Panc1 (cell line): Measurements from ENCODE around the gene ZDHHC14. TPM values are rescaled to one million over a fixed set of nuclear protein-coding genes. Genes with fewer than 3 reads are reported as not detected.

Experiments
- ATAC-seq: fragments of 200-7000 bp; cut with Tn5 transposase; 2 replicates; pipeline ENCODE4 v1.9.1; 2020; ENCODE audit warnings: mild to moderate bottlenecking, moderate library complexity
- BruUV-seq: library from RNA; stranded (reverse); fragments of 400-500 nt; replicated peaks from 2 replicates; lab custom pipeline; 2021; lab: Mats Ljungman, UMichigan
- CTCF ChIA-PET: fragments of 300-600 bp; sonication (Branson Sonifier 250); formaldehyde crosslinking; loops from one replicate; lab custom pipeline; 2022; ENCODE audit warnings: antibody characterized with exemption; lab: Charles Lee
- POLR2A ChIA-PET: fragments of 300-600 bp; sonication (Branson Sonifier 250); formaldehyde crosslinking; loops from one replicate; lab custom pipeline; 2022; ENCODE audit warnings: antibody characterized with exemption; lab: Charles Lee
- DNase-seq: peaks from one replicate; pipeline ENCODE4 v3.0.0-alpha.2; 2010; ENCODE audit warnings: low read depth, low spot score
- H3K27ac ChIP-seq: 2 replicates; pipeline ENCODE4 v1.5.1; 2011; ENCODE audit warnings: mild to moderate bottlenecking, low read length, inconsistent platforms
- H3K27me3 ChIP-seq: fragments of 200-500 bp; sonication (Bioruptor generic); 2 replicates; pipeline ENCODE4 v1.6.0; 2014; ENCODE audit warnings: low read length, inconsistent platforms; ENCODE audit not compliant: control insufficient read depth, insufficient read depth
- H3K36me3 ChIP-seq: fragments of 200-500 bp; sonication (Bioruptor generic); 2 replicates; pipeline ENCODE4 v1.5.1; 2014; ENCODE audit warnings: inconsistent platforms, mild to moderate bottlenecking, low read length, moderate library complexity; ENCODE audit not compliant: control insufficient read depth, insufficient read depth
- H3K4me1 ChIP-seq: 2 replicates; pipeline ENCODE4 v1.5.1; 2011; ENCODE audit warnings: inconsistent platforms, mild to moderate bottlenecking, low read length, moderate library complexity; ENCODE audit not compliant: control insufficient read depth, insufficient read depth
- H3K4me3 ChIP-seq, 2 experiments: 2 replicates each; pipeline ENCODE4 v1.5.1; 2011 to 2012; ENCODE audit warnings: low read depth in 2 of 2, low read length in 2 of 2, mild to moderate bottlenecking in 2 of 2, inconsistent platforms in 1 of 2, moderate library complexity in 1 of 2
- H3K9me3 ChIP-seq: fragments of 200-500 bp; sonication (Bioruptor generic); 2 replicates; pipeline ENCODE4 v1.5.1; 2014; ENCODE audit warnings: low read depth, mild to moderate bottlenecking, inconsistent platforms, low read length, moderate library complexity; ENCODE audit not compliant: control insufficient read depth, insufficient read depth
- CTCF ChIP-seq: fragments of 450-650 bp; IDR thresholded peaks from 2 replicates; pipeline ENCODE4 v1.5.1; 2017; ENCODE audit warnings: mild to moderate bottlenecking
- POLR2AphosphoS5 ChIP-seq: IDR thresholded peaks from 2 replicates; pipeline ENCODE4 v1.6.1; 2012; ENCODE audit warnings: mild to moderate bottlenecking, low read depth, low read length, moderate library complexity
- REST ChIP-seq, 2 experiments: IDR thresholded peaks; 2 replicates each; pipeline ENCODE4 v1.6.1; 2011 to 2012; ENCODE audit warnings: low read depth in 2 of 2, control low read depth in 1 of 2, low read length in 1 of 2, mild to moderate bottlenecking in 1 of 2, moderate library complexity in 1 of 2; ENCODE audit not compliant: insufficient read depth in 1 of 2
- SIN3A ChIP-seq: IDR thresholded peaks from 2 replicates; pipeline ENCODE4 v1.6.1; 2012; ENCODE audit warnings: low read depth, mild to moderate bottlenecking, low read length, moderate library complexity, borderline replicate concordance; ENCODE audit not compliant: insufficient read depth
- TCF7L2 ChIP-seq: IDR thresholded peaks from 2 replicates; pipeline ENCODE4 v1.6.1; 2011; ENCODE audit warnings: mild to moderate bottlenecking, low read depth, low read length, inconsistent platforms
- in situ Hi-C: cut with HindIII; loops from 2 replicates; pipeline ENCODE4 v1.10.0; 2016; ENCODE audit warnings: low sequenced_read_pairs, low pct_unique_long_range_greater_than_20kb
- intact Hi-C: fragments of 100-400 bp; cut with micrococcal nuclease; formaldehyde crosslinking; loops from one replicate; pipeline ENCODE4 v1.10.0; 2022; ENCODE audit not compliant: unreplicated experiment
- total RNA-seq: library from RNA; stranded (reverse); gene quantifications from one replicate; pipeline ENCODE4 v1.2.1, GENCODE V29; 2021; ENCODE audit not compliant: unreplicated experiment

ZDHHC14 gene
- total RNA-seq, 1 experiment from 2014 or later: 19.9 TPM

GRCh38 chr6:157469378-157469777, 88.4 kb downstream of the ZDHHC14 start:
- no peak for TF ChIP-seq POLR2AphosphoS5
- no peak for TF ChIP-seq TCF7L2
- no peak for TF ChIP-seq SIN3A
- TF ChIP-seq CTCF: no peak
- no peak for TF ChIP-seq REST (IDR thresholded peaks at IDR 0.05; ENCODE audit: insufficient read depth in 1 of 2, low read depth in 2 of 2, low read length in 1 of 2)
- Histone ChIP-seq H3K9me3 (no peaks in the 10 kb centered on the region), H3K27me3 (no peaks in the 10 kb centered on the region), H3K4me1 (no peaks in the 10 kb centered on the region; the same call in 1 of the 2 replicates), H3K36me3 (no peaks in the 10 kb centered on the region), H3K27ac (no peak overlapping the region), H3K4me3 (no peak overlapping the region)
- DNase-seq (no peak), ATAC-seq (no peak)
- intact Hi-C loops: no loop called here
- BruUV-seq: no TSS peak
- CTCF ChIA-PET: no interaction called here
- POLR2A ChIA-PET: no interaction called here
- in situ Hi-C loops: no loop called here

GRCh38 chr6:157471077-157471686, 90.2 kb downstream of the ZDHHC14 start:
- no peak for DNase-seq
- H3K27ac ChIP-seq: no peak overlapping the region
- TF ChIP-seq SIN3A (no peak), REST (IDR thresholded peaks at IDR 0.05; ENCODE audit: insufficient read depth in 1 of 2, low read depth in 2 of 2, low read length in 1 of 2) (no peak), CTCF (no peak), TCF7L2 (no peak), POLR2AphosphoS5 (no peak)
- ATAC-seq: no peak
- ChIA-PET CTCF (no interaction called here), POLR2A (no interaction called here)
- no TSS peak for BruUV-seq
- intact Hi-C loops (no loop called here), in situ Hi-C loops (no loop called here)
- no peaks in the 10 kb centered on the region for H3K9me3 ChIP-seq
- no peak overlapping the region for H3K4me3 ChIP-seq
- H3K36me3 ChIP-seq: no peaks in the 10 kb centered on the region
- H3K4me1 ChIP-seq: no peaks in the 10 kb centered on the region
- no peaks in the 10 kb centered on the region for H3K27me3 ChIP-seq
